GM10847 (cell line): ENCODE measurements around the gene CBFA2T2.

Source experiments
- POLR2A ChIP-seq: IDR thresholded peaks from 2 replicates; pipeline ENCODE4 v1.6.1; 2011; ENCODE audit not compliant: insufficient read length; ENCODE audit errors: extremely low read depth

The CBFA2T2 gene

DNA sequence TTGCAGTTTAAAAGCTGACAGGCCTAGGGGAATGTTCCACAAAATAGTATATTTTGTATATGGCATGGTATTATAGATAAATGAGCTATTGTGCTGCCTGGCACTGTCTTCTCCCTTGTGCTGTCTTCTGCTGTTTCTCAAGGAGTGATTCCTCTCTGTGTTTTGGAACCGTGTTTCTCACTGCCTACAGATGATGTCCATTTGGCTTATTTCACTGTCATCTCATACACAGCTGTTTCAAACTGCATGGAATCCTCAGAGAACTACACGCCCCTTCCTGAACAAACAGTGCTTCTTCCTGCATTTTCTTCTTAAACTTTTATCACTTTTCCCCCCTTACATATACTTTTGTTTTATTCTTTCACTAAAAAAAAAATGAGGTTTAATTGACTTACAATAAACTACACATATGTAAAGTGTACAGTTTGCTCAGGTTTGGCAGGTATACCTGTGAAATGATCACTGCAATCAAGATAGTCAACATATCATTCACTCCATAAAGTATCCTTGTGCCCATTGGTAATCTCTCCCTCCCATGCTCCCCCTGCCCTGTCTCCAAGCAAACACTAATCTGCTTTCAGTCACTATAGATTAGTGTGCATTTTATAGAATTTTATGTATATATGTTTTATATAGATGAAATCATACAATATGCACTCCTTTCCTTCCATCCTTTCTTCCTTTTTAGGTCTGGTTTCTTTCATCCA is 43.0 kb downstream of the CBFA2T2 start:
- TF ChIP-seq POLR2A, result no peak

DNA sequence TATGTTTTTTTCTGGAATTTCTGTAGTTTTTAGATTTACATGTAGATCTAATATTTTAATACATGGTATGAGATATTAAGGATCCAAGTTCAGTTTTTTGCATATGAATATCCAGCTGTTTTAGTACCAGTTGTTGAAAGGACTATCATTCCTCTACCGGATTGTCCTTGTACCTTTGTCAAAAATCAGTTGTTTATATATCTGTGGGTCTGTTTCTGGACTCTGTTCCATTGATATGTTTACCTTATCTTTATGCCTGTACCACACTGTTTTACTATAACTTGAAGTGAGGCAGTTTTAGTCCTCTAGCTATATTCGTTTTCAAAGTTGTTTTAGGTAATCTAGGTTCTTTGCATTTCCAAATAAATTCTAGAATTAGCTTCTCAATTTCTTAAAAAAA is 47.7 kb downstream of the CBFA2T2 start:
- TF ChIP-seq POLR2A, result no peak

DNA sequence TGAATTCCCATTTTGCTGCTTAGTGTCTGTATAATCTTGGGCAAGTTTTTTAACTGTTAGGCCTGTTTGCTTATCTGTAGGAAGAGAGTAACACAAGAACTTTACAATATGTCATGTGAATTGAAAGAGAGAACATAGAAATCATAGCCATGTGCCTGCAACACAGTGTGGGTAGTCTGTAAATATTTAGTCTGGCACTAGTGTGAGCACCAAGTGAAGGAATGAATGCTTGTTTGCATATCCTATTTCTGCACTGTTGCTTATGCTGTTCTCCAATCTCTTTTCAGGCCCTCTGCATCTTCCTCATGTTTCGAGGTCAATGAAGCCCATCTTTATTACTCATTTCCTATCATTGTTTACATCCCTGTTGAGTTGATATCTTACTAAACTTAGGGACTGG is 49.2 kb downstream of the CBFA2T2 start:
- TF ChIP-seq POLR2A, result no peak

DNA sequence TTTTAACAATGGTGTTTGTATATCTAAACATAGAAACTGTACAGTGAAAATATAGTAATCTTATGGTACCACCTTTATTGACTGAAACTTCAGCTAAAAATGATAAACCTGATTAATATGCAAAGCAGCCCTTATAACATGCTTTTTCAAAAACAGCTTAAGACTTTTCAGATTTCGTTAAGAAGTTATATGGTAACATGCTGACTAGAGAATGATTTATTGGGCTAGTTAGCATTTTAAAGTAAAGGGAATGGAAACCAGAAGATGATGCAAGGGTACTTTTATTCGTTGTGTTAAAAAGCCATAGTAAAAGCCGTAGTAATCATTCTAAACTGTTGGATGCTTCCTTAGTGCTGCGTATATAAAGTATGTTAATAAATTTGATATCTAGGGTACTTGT is 50.5 kb downstream of the CBFA2T2 start:
- no peak for TF ChIP-seq POLR2A

DNA sequence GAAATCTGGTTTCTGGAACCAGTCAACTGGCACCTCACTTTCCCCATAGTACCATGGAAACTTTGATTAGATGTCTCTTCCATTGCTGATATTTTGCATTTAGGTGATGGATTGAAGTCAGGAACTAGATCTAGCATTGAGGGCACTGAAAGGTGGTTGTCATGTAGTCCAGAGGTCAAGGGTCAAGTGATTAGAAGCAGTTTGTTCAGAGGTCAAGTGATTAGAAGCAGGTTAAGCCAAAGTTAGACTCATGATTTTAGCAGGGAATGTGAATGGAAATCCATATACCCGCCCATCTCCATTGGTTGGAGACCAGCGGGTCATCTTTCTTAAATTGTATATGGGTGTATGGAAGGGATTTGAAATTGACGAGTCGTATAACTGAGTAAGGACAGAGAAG is 51.2 kb downstream of the CBFA2T2 start:
- no peak for TF ChIP-seq POLR2A

DNA sequence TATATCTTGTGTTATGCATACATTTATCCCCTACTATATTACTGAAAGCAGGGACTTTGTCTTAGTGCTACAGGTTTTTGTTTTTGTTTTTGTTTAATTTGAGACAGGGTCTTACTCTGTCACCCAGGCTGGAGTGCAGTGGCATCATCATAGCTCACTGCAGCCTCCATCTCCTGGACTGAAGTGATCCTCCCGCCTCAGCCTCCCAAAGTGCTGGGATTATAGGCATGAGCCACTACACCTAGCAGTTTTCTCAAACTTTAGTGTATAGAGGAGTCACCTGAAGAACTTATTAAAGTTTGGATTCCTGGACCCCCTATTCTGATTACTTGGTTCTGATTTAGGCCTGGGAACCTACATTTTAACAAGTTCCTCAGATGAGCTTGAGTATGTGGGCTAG is 51.9 kb downstream of the CBFA2T2 start:
- no peak for TF ChIP-seq POLR2A

DNA sequence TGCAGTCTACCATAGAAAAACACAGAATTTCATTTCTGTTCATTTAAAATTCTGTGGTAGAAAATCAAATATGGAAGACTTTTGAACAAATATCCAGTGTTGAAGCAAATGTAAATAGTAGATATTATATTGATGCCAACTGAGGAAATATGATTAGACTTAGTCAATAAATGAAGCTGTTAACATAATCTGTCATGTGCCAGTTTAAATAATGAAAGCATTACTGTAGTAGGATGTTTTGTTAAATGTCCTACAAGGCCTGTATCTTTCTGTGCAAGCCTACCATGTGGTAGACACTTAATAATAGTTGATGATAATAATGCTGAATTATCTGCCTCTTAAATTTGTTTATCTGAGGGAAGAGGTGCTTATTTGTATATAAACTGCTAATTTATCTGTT is 55.9 kb downstream of the CBFA2T2 start:
- TF ChIP-seq POLR2A, result no peak

DNA sequence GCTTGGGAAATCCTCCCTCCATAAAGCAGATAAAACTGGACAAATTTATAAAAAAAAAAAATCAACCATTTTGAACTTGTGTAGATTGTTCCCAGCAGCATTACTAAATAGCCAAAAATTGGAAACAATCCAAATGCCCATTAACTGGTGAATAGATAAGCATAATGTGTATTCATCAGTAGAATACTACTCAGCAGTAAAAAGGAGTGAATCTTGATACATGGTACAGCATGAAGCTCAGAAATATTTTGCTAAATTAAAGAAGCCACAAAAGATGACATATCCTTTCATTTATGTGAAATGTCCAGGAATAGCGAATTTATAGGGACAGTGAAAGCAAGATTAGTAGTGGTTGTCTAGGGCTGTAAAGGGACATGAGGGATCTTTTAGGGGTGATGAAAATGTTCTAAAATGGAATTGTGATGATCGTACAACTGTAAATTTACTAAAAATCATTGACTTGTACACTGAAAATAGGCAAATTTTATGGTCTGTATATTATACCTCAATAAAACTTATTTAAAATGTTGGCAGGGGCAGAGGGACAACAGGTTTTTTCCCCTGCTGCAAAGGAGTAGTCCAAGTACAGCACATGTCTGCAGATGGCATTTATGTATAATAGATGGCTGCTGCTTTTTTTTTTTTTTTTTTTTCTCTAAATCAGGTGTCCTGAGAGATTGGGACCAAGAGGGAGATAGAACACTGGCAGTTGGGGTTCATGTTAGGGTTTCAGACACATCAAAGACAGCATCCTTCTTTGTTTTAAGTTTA is 59.5 kb downstream of the CBFA2T2 start:
- no peak for TF ChIP-seq POLR2A

DNA sequence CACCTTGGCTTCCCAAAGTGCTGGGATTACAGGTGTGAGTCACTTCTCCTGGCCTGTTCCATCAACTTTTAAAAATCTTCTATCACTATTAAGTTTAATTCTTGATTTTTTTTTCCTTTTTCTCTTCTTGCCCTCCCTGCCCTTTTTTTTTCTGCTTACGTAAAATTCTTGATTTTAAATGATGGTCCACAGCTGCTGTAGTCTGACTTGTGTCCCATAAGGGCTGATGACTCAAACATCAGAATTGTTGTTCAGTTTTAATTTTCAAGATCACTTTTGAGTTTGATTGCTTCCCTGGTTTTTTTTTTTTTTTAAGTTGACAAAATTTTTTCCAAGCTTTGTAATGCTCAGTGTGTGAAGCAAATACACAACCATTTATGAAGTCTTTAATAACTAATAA is 61.9 kb downstream of the CBFA2T2 start:
- TF ChIP-seq POLR2A, result no peak

DNA sequence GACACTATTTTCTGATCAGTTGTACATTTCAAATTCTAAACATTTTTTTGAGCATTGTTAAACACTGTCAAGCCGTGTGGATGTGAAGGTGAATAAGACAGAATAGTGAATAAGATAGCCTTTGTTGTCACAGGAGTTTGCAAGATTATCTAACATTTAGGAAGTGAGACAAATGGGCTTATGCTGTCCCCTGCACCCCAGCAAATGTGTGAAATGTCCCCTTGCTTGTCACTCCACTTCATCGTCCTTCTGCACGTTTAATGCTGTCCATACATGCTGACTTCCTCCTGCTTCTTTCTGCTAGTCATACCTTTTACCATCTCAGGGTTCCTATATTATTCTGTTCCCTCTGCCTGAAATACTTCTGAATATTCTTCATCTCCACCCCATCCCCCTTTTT is 62.6 kb downstream of the CBFA2T2 start:
- TF ChIP-seq POLR2A, result no peak

DNA sequence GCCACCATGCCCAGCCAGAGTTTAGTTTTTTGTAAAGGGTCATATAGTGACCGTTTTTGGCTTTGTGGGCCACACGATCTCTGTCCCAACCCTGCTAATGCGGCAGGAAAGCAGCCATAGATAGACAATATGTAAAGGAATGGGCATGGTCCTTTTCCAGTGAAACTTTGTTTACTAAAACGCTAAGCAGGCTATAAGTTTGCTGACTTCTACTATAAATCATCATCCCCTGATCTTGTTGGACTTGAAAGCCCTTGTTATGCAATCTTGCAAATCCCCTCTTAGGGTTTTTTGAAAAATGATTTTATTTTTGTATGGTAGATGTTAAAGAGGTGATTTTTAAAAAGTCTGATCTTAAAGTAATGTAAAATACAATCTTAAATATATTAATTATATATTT is 63.6 kb downstream of the CBFA2T2 start:
- TF ChIP-seq POLR2A, result no peak

DNA sequence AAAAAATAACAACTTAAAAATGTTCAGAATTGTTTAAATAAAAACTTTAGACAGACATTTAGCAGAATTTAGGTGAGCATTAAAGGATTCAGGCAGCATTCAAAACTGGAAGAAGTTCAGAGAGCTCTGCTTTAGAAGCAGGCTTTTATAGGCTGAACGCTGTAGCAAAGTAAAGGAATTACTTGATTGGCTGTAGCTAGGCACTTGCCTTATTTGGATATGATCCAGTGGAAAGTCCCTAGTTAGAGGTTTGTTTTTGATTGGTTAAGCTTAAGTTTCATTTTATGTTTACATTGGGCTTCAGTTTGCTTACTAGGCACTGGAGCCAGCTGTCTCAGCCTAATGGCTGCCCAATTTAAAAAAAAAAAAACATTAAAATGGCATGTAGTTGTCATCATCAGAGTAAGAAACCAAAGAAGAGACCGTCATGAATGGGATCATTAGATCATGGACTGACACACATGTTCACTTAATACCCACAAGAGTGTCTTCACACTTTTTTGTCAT is 65.1 kb downstream of the CBFA2T2 start:
- no peak for TF ChIP-seq POLR2A

DNA sequence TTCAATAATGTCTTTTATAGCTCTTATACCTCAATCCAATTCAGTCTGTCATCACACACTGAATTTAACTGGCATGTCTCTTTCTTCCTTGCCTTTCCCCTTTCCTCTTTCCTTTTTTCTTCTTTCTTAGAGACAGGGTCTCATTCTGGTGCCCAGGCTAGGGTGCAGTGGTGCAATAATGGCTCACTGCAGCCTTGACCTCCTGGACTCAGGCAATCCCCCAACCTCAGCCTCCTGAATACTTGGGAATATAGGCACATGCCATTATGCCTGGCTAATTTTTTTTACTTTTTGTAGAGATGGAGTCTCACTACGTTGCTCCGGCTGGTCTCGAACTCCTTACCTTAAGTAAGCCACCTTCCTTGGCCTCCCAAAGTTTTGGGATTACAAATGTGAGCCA is 65.9 kb downstream of the CBFA2T2 start:
- no peak for TF ChIP-seq POLR2A

DNA sequence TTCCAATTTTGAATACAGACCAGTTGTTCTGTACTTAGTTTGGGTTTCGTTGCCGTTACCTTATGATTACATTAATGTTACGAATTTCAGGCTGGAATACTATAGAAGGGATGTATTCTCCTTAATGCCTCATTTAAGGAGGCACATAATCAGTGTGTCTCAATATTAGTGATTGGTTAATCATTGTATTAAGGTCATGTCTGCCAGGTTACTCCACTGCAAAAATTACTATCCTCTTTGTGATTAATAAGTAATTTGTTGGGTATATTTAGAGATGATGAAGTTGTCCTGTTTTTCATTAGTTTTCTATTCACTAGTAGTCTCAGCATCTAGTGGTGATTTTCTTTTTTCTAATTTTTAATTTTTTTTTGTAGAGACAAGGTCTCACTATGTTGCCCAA is 66.3 kb downstream of the CBFA2T2 start:
- TF ChIP-seq POLR2A, result no peak

DNA sequence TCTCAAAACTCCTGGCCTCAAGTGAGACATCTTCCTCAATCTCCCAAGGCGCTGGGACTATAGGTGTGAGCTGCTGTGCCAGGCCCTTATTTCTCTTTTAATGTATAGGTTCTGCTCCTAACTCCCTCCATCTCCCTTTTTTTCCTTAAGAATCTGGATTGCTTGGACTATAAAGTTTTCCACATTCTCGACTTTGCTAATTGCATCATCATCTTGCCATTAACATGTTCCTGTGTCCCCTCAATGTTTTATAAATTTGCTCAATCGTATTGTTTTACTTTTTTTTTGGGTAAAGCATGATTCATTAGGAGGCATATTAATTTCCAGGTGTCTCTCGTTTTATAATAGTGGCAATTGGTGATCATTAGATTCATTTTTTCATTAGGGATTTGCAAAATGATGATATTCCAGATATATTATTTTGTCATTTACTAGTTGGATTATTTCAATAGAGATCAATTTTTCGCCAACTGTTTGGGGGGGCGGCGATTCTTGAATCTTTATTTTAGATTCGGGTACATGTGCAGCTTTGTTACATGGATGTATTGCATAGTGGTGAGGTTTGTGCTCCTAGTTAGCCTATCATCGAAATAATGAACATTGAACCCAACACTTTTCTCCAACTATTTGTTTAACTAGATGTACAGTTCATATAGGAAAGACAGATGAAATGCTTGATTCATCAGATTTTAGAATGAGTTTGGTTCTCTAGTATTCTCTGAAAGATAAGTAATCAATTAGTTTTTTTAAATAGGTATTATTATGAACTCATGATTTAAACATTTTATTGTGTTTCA is 68.7 kb downstream of the CBFA2T2 start:
- no peak for TF ChIP-seq POLR2A

DNA sequence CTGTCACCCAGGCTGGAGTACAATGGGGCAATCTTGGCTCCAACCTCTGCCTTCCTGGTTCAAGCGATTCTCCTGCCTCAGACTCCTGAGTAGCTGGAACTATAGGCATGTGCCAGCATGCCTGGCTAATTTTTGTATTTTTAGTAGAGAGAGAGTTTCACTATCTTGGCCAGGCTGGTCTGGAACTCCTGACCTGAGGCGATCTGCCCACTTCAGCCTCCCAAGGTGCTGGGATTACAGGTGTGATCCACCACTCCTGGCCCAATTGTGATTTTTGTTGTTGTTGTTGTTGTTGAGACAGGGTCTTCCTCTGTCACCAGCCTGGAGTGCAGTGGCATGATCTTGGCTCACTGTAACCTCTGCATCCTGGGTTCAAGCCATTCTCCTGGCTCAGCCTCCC is 69.3 kb downstream of the CBFA2T2 start:
- no peak for TF ChIP-seq POLR2A

DNA sequence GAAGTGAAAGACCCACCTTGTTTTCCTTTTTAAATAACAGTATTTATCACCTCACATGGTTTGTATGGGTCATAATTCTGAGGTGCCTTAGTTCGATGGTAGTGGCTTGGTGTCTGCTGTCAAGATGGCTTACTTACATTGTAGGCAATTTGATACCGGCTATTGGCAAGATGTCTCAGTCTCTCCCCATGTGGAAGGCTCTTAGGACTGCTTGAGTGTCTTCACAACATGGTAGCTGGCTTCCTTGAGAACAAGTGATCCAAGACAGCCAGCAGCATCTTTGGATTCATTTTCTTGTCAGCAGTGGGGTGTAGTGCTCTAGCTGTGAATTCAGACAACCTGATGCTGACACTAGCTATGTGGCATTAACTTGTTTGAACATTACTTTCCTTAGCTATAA is 70.1 kb downstream of the CBFA2T2 start:
- TF ChIP-seq POLR2A, result no peak
